A549 (cell line): ENCODE data around the gene CHMP1B. TPM values are rescaled to one million over a fixed set of nuclear protein-coding genes. Genes with fewer than 3 reads are reported as not detected.

Experiments
- ATAC-seq, 2 experiments: fragments of 200-7000 bp in 1 of 2; fragments of >200 bp in 1 of 2; cut with Nextera tagmentation in 1 of 2; cut with Tn5 transposase in 1 of 2; 3 replicates each; pipeline versions ENCODE4 v1.8.0 to v1.9.1; 2018 to 2020; ENCODE audit warnings: mild to moderate bottlenecking in 1 of 2, moderate library complexity in 1 of 2
- CTCF ChIA-PET: fragments of 300-600 bp; sonication (Branson Sonifier 250); formaldehyde crosslinking; extraction: SDS; loops from one replicate; lab custom pipeline; 2021; ENCODE audit warnings: antibody characterized with exemption, inconsistent platforms; lab: Yijun Ruan, JAX
- POLR2A ChIA-PET: fragments of 350-600 bp; formaldehyde crosslinking; extraction: SDS; loops from one replicate; lab custom pipeline; 2021; ENCODE audit warnings: antibody characterized with exemption, inconsistent platforms; lab: Yijun Ruan, JAX
- DNase-seq, 2 experiments: peaks; one replicate each; pipeline versions ENCODE4 v3.0.0 to v3.0.0-alpha.2; 2011 to 2016; ENCODE audit warnings: low read depth in 1 of 2, low spot score in 1 of 2
- FAIRE-seq: peaks from 2 replicates; lab custom pipeline; 2011; peaks lifted over from hg19 to GRCh38; lab: Jason Lieb, UNC
- H3K27ac ChIP-seq, 2 experiments: fragments of >200 bp; sonication (Bioruptor Twin); formaldehyde crosslinking; 3 replicates each; pipeline ENCODE4 v1.5.1; 2016 to 2017
- H3K4me1 ChIP-seq: fragments of >200 bp; sonication (Bioruptor Twin); formaldehyde crosslinking; 3 replicates; pipeline ENCODE4 v1.6.1; 2016
- H3K4me2 ChIP-seq: fragments of >200 bp; sonication (Bioruptor Twin); formaldehyde crosslinking; 3 replicates; pipeline ENCODE4 v1.6.1; 2016
- H3K4me3 ChIP-seq: fragments of >200 bp; sonication (Bioruptor Twin); formaldehyde crosslinking; 3 replicates; pipeline ENCODE4 v1.5.1; 2016
- H3K9me3 ChIP-seq: fragments of >200 bp; sonication (Bioruptor Twin); formaldehyde crosslinking; 3 replicates; pipeline ENCODE4 v1.6.1; 2016
- CBX2 ChIP-seq: fragments of 200-600 bp; sonication (generic); IDR thresholded peaks from 2 replicates; pipeline ENCODE4 v1.6.1; 2016; ENCODE audit warnings: low read depth, mild to moderate bottlenecking, borderline replicate concordance
- CHD2 ChIP-seq: fragments of 150-350 bp; IDR thresholded peaks from 2 replicates; pipeline ENCODE4 v1.6.1; 2014; ENCODE audit warnings: low read length; ENCODE audit not compliant: partially characterized antibody
- EP300 ChIP-seq, 2 experiments: fragments of >200 bp; sonication (Bioruptor Twin); formaldehyde crosslinking; IDR thresholded peaks; 2 replicates in 1 of 2; 3 replicates in 1 of 2; pipeline ENCODE4 v1.6.1; 2016 to 2017
- ESRRA ChIP-seq: fragments of 150-350 bp; IDR thresholded peaks from 2 replicates; pipeline ENCODE4 v1.6.1; 2014; ENCODE audit warnings: mild to moderate bottlenecking, low read length, borderline replicate concordance
- FOSB ChIP-seq: fragments of 250-450 bp; sonication (Bioruptor Pico); IDR thresholded peaks from 2 replicates; pipeline ENCODE4 v1.5.0; 2020; ENCODE audit warnings: mild to moderate bottlenecking, moderate library complexity
- HDAC2 ChIP-seq: fragments of 200-600 bp; sonication (generic); IDR thresholded peaks from 2 replicates; pipeline ENCODE4 v1.6.1; 2016
- HOXB13 ChIP-seq: fragments of 250-450 bp; sonication (Bioruptor Pico); IDR thresholded peaks from 2 replicates; pipeline ENCODE4 v1.5.0; 2020; ENCODE audit warnings: low read depth, mild to moderate bottlenecking, moderate library complexity
- HOXB5 ChIP-seq: fragments of 250-450 bp; sonication (Bioruptor Pico); IDR thresholded peaks from 2 replicates; pipeline ENCODE4 v1.5.0; 2020; ENCODE audit warnings: mild to moderate bottlenecking, moderate library complexity
- KDM1A ChIP-seq: fragments of 200-600 bp; sonication (generic); IDR thresholded peaks from 2 replicates; pipeline ENCODE4 v1.6.1; 2016; ENCODE audit warnings: low read depth, mild to moderate bottlenecking
- MAFK ChIP-seq: fragments of 450-650 bp; IDR thresholded peaks from 2 replicates; pipeline ENCODE4 v1.6.1; 2014; ENCODE audit not compliant: partially characterized antibody
- NFE2L2 ChIP-seq: fragments of 150-350 bp; conservative IDR thresholded peaks from 2 replicates; pipeline ENCODE4 v1.6.1; 2014; ENCODE audit warnings: low read length
- RARB ChIP-seq: fragments of 250-450 bp; sonication (Bioruptor Pico); IDR thresholded peaks from 2 replicates; pipeline ENCODE4 v1.8.0; 2021; ENCODE audit warnings: mild to moderate bottlenecking, moderate library complexity
- SMC3 ChIP-seq: fragments of >200 bp; sonication (Bioruptor Twin); formaldehyde crosslinking; IDR thresholded peaks from 3 replicates; pipeline ENCODE4 v1.6.1; 2018; ENCODE audit warnings: inconsistent platforms
- ZFP36 ChIP-seq: fragments of 450-650 bp; IDR thresholded peaks from 2 replicates; pipeline ENCODE4 v1.6.1; 2014; ENCODE audit warnings: borderline replicate concordance; ENCODE audit not compliant: partially characterized antibody
- ZNF302 ChIP-seq: fragments of 250-450 bp; sonication (Bioruptor Pico); IDR thresholded peaks from 2 replicates; pipeline ENCODE4 v1.9.0; 2021; ENCODE audit warnings: inconsistent platforms, mild to moderate bottlenecking, moderate library complexity
- WGBS: methylation state at CpG from one replicate; pipeline ENCODE4 v1.1.6; 2017; ENCODE audit errors: missing lambda C conversion rate; 5-methylcytosine and 5-hydroxymethylcytosine counted together
- polyA plus RNA-seq, 4 experiments: library from polyadenylated mRNA; depleted of rRNA in 3 of 4; stranded (reverse); fragments of >200 nt; fragmentation: RNase III in 1 of 4; extraction: RNeasy Plus Mini Kit Qiagen cat#74134 plus additional on column Dnase treatment in 1 of 4; gene quantifications; 2 replicates in 3 of 4; 3 replicates in 1 of 4; pipeline ENCODE4 v1.2.3, GENCODE V29; 2011 to 2017
- TF ChIP-seq, protein P1 (sequence below): fragments of 200-600 bp; sonication (generic); IDR thresholded peaks from 2 replicates; pipeline ENCODE4 v1.6.1; 2016; ENCODE audit warnings: antibody characterized with exemption, mild to moderate bottlenecking, moderate library complexity
- TF ChIP-seq, protein P2 (sequence below): fragments of >200 bp; sonication (Bioruptor Twin); formaldehyde crosslinking; IDR thresholded peaks from 3 replicates; pipeline ENCODE4 v1.6.1; 2016
- TF ChIP-seq, protein P3 (sequence below): fragments of 250-450 bp; sonication (Bioruptor Pico); IDR thresholded peaks from 2 replicates; pipeline ENCODE4 v1.5.0; 2021; ENCODE audit warnings: mild to moderate bottlenecking, moderate library complexity, borderline replicate concordance
- TF ChIP-seq, protein P4 (sequence below): fragments of 150-350 bp; IDR thresholded peaks from 2 replicates; pipeline ENCODE4 v1.6.1; 2014; ENCODE audit warnings: low read depth, mild to moderate bottlenecking, low read length

CHMP1B gene
- polyA plus RNA-seq, 2 of the 4 experiments (the other 2 are of a cell fraction) = 44.9 to 60.8 TPM

DNA sequence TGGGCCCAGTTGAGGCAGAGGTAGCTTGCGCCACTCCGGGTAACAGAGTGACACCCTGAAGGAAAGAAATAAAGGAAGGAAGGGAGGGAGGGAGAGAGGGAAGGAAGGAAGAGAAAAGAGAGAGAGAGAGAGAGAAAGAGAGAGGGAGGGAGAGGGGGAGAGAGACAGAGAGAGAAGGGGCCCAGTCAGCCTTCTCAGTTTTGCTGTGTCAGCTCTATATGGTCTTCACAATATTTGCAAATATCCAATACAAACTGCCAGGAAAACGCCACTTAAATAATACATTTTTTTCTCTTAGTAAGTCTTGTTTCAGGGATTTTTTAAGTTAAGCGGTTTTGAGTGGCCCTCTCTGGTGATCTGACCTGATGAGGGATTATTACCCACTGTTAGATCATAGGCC, 5.6 kb upstream of the CHMP1B start:
- CTCF ChIA-PET = interaction anchor here (0.6 to 3.8 kb wide), 3 partner anchors 113 to 1503 kb away, joined by 3 to 15 read pairs (median 4); no protein-coding TSS in a partner anchor
- Histone ChIP-seq H3K4me2 (no peak overlapping the region), H3K27ac (peak overlapping the region in 1 of 2 experiments; percentile 54; a peak in 2 of 6 replicates), H3K9me3 (no peaks in the 10 kb centered on the region), H3K4me3 (no peak overlapping the region), H3K4me1 (peaks cover 36% of the 10 kb centered on the region)
- POLR2A ChIA-PET = no interaction called here
- TF ChIP-seq KDM1A (no peak), HDAC2 (no peak), CHD2 (no peak), MAFK (peak; percentile 84), CBX2 (no peak), ESRRA (no peak)
- DNase-seq (no peak), ATAC-seq (no peak), FAIRE-seq (no peak)
- 90% methylated on average over 4 of the region's 4 CpGs for WGBS

- ChIA-PET CTCF (interaction anchor here (0.6 to 3.8 kb wide), 3 partner anchors 115 to 182 kb away, joined by 3 to 15 read pairs (median 8); no protein-coding TSS in a partner anchor), POLR2A (interaction anchor here (1.0 kb wide), 1 partner anchor 8 kb away, joined by 4 read pairs; no protein-coding TSS in a partner anchor)
- Histone ChIP-seq H3K4me2 (no peak overlapping the region), H3K4me3 (no peak overlapping the region), H3K9me3 (no peaks in the 10 kb centered on the region), H3K4me1 (peaks cover 36% of the 10 kb centered on the region), H3K27ac (peak overlapping the region; percentile 33 to 91; a peak in 5 of 6 replicates)
- ATAC-seq = no peak
- FAIRE-seq = no peak
- TF ChIP-seq HOXB5 (CRISPR knock-in tag) = no peak
- DNase-seq = no peak
- 81% methylated on average over 4 of the region's 4 CpGs for WGBS
Observed at GRCh38 chr18:11847811-11848210, 3.4 kb upstream of the CHMP1B start.

- TF ChIP-seq, protein P1, sequence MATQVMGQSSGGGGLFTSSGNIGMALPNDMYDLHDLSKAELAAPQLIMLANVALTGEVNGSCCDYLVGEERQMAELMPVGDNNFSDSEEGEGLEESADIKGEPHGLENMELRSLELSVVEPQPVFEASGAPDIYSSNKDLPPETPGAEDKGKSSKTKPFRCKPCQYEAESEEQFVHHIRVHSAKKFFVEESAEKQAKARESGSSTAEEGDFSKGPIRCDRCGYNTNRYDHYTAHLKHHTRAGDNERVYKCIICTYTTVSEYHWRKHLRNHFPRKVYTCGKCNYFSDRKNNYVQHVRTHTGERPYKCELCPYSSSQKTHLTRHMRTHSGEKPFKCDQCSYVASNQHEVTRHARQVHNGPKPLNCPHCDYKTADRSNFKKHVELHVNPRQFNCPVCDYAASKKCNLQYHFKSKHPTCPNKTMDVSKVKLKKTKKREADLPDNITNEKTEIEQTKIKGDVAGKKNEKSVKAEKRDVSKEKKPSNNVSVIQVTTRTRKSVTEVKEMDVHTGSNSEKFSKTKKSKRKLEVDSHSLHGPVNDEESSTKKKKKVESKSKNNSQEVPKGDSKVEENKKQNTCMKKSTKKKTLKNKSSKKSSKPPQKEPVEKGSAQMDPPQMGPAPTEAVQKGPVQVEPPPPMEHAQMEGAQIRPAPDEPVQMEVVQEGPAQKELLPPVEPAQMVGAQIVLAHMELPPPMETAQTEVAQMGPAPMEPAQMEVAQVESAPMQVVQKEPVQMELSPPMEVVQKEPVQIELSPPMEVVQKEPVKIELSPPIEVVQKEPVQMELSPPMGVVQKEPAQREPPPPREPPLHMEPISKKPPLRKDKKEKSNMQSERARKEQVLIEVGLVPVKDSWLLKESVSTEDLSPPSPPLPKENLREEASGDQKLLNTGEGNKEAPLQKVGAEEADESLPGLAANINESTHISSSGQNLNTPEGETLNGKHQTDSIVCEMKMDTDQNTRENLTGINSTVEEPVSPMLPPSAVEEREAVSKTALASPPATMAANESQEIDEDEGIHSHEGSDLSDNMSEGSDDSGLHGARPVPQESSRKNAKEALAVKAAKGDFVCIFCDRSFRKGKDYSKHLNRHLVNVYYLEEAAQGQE = no peak
- no peak for TF ChIP-seq ZFP36
- TF ChIP-seq SMC3 = no peak
- no peak for TF ChIP-seq EP300 (IDR thresholded peaks at IDR 0.05)
- TF ChIP-seq, protein P2, sequence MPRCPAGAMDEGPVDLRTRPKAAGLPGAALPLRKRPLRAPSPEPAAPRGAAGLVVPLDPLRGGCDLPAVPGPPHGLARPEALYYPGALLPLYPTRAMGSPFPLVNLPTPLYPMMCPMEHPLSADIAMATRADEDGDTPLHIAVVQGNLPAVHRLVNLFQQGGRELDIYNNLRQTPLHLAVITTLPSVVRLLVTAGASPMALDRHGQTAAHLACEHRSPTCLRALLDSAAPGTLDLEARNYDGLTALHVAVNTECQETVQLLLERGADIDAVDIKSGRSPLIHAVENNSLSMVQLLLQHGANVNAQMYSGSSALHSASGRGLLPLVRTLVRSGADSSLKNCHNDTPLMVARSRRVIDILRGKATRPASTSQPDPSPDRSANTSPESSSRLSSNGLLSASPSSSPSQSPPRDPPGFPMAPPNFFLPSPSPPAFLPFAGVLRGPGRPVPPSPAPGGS = no peak
- TF ChIP-seq HOXB13 (CRISPR knock-in tag) = no peak
- no peak for TF ChIP-seq NFE2L2
- TF ChIP-seq, protein P3, sequence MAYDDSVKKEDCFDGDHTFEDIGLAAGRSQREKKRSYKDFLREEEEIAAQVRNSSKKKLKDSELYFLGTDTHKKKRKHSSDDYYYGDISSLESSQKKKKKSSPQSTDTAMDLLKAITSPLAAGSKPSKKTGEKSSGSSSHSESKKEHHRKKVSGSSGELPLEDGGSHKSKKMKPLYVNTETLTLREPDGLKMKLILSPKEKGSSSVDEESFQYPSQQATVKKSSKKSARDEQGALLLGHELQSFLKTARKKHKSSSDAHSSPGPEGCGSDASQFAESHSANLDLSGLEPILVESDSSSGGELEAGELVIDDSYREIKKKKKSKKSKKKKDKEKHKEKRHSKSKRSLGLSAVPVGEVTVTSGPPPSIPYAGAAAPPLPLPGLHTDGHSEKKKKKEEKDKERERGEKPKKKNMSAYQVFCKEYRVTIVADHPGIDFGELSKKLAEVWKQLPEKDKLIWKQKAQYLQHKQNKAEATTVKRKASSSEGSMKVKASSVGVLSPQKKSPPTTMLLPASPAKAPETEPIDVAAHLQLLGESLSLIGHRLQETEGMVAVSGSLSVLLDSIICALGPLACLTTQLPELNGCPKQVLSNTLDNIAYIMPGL (CRISPR knock-in tag) = no peak
- TF ChIP-seq, protein P4, sequence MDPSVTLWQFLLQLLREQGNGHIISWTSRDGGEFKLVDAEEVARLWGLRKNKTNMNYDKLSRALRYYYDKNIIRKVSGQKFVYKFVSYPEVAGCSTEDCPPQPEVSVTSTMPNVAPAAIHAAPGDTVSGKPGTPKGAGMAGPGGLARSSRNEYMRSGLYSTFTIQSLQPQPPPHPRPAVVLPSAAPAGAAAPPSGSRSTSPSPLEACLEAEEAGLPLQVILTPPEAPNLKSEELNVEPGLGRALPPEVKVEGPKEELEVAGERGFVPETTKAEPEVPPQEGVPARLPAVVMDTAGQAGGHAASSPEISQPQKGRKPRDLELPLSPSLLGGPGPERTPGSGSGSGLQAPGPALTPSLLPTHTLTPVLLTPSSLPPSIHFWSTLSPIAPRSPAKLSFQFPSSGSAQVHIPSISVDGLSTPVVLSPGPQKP = no peak
- TF ChIP-seq RARB (CRISPR knock-in tag) = no peak
- TF ChIP-seq ZNF302 (CRISPR knock-in tag) = no peak
- TF ChIP-seq FOSB (CRISPR knock-in tag) = no peak
- no peak for DNase-seq
- 84% methylated on average over 7 of the region's 7 CpGs for WGBS
- H3K27ac ChIP-seq = peak overlapping the region; percentile 91 to 99
- POLR2A ChIA-PET = interaction anchor here (0.8 kb wide), 1 partner anchor 43 kb away, joined by 3 read pairs; no protein-coding TSS in a partner anchor
- CTCF ChIA-PET = interaction anchor here (0.7 to 3.8 kb wide), 4 partner anchors 65 to 194 kb away, joined by 3 to 15 read pairs (median 4); no protein-coding TSS in a partner anchor
- ATAC-seq = no peak
- H3K9me3 ChIP-seq = no peaks in the 10 kb centered on the region
- peak overlapping the region; percentile 75 for H3K4me2 ChIP-seq
- H3K4me3 ChIP-seq = 0 out of 3 replicates have a peak overlapping the region, but pooled peaks have one; percentile 78
- H3K4me1 ChIP-seq = peaks cover 40% of the 10 kb centered on the region
- FAIRE-seq = no peak
Observed at GRCh38 chr18:11849279-11849678, 1.9 kb upstream of the CHMP1B start.
